Activated CD8-positive, alpha-beta T cell treated with anti-CD3 and anti-CD28 coated beads for 36 hours (primary cell): ENCODE data around the gene PRKN. TPM values are rescaled to one million over a fixed set of nuclear protein-coding genes. Genes with fewer than 3 reads are reported as not detected.

ENCODE experiments used
- ATAC-seq: fragments of 200-7000 bp; cut with Tn5 transposase; one replicate; pipeline ENCODE4 v1.10.0; 2021; ENCODE audit warnings: mild to moderate bottlenecking, moderate library complexity
- CTCF ChIA-PET: fragments of 350-600 bp; sonication (Branson Sonifier 250); formaldehyde crosslinking; loops from one replicate; lab custom pipeline; 2021; ENCODE audit warnings: antibody characterized with exemption; lab: Charles Lee
- POLR2A ChIA-PET: fragments of 350-600 bp; sonication (Branson Sonifier 250); formaldehyde crosslinking; loops from one replicate; lab custom pipeline; 2021; ENCODE audit warnings: antibody characterized with exemption; lab: Charles Lee
- DNase-seq: peaks from one replicate; pipeline ENCODE4 v3.0.0-alpha.2; 2020
- H3K27ac Mint-ChIP-seq: one replicate; pipeline ENCODE4 v1.8.0; 2021; ENCODE audit warnings: mild to moderate bottlenecking, mixed read lengths
- H3K27me3 Mint-ChIP-seq: one replicate; pipeline ENCODE4 v1.8.0; 2021; ENCODE audit warnings: mixed read lengths
- H3K36me3 Mint-ChIP-seq: one replicate; pipeline ENCODE4 v1.8.0; 2021; ENCODE audit warnings: low read depth, mixed read lengths
- H3K4me1 Mint-ChIP-seq: one replicate; pipeline ENCODE4 v1.8.0; 2021; ENCODE audit warnings: low read depth, mixed read lengths
- H3K4me3 Mint-ChIP-seq: one replicate; pipeline ENCODE4 v1.8.0; 2021; ENCODE audit warnings: mild to moderate bottlenecking, moderate library complexity, mixed read lengths
- H3K9me3 Mint-ChIP-seq: one replicate; pipeline ENCODE4 v1.8.0; 2021; ENCODE audit warnings: mixed read lengths
- intact Hi-C: fragments of 100-400 bp; cut with micrococcal nuclease; formaldehyde crosslinking; loops from one replicate; pipeline ENCODE4 v1.10.0; 2022
- total RNA-seq, 2 experiments: library from RNA; stranded (reverse); gene quantifications; one replicate each; pipeline ENCODE4 v1.2.3, GENCODE V29; 2021
- TF ChIP-seq, protein P1 (sequence below): fragments of 200-600 bp; IDR thresholded peaks from one replicate; pipeline ENCODE4 v1.8.0; 2022; ENCODE audit warnings: antibody characterized with exemption, mild to moderate bottlenecking

The PRKN gene
- total RNA-seq, 2 experiments from 2014 or later = 1.2 to 1.4 TPM

- no peak for ATAC-seq
- POLR2A ChIA-PET = no interaction called here
- no peak for DNase-seq
- CTCF ChIA-PET = no interaction called here
- TF ChIP-seq, protein P1, sequence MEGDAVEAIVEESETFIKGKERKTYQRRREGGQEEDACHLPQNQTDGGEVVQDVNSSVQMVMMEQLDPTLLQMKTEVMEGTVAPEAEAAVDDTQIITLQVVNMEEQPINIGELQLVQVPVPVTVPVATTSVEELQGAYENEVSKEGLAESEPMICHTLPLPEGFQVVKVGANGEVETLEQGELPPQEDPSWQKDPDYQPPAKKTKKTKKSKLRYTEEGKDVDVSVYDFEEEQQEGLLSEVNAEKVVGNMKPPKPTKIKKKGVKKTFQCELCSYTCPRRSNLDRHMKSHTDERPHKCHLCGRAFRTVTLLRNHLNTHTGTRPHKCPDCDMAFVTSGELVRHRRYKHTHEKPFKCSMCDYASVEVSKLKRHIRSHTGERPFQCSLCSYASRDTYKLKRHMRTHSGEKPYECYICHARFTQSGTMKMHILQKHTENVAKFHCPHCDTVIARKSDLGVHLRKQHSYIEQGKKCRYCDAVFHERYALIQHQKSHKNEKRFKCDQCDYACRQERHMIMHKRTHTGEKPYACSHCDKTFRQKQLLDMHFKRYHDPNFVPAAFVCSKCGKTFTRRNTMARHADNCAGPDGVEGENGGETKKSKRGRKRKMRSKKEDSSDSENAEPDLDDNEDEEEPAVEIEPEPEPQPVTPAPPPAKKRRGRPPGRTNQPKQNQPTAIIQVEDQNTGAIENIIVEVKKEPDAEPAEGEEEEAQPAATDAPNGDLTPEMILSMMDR = no peak
- H3K4me1 Mint-ChIP-seq = no peaks in the 10 kb centered on the region
- no peaks in the 10 kb centered on the region for H3K27me3 Mint-ChIP-seq
- no peak overlapping the region for H3K4me3 Mint-ChIP-seq
- no peaks in the 10 kb centered on the region for H3K36me3 Mint-ChIP-seq
- intact Hi-C loops = no loop called here
- no peak overlapping the region for H3K27ac Mint-ChIP-seq
- no peaks in the 10 kb centered on the region for H3K9me3 Mint-ChIP-seq
Measured at GRCh38 chr6:161906571-161906970, 821.0 kb downstream of the PRKN start.

GRCh38 chr6:161903584-161904212 lies 823.9 kb downstream of the PRKN start:
- TF ChIP-seq, protein P1 = no peak
- no peaks in the 10 kb centered on the region for H3K9me3 Mint-ChIP-seq
- no peaks in the 10 kb centered on the region for H3K27me3 Mint-ChIP-seq
- intact Hi-C loops = no loop called here
- DNase-seq = no peak
- no peaks in the 10 kb centered on the region for H3K4me1 Mint-ChIP-seq
- ChIA-PET POLR2A (no interaction called here), CTCF (no interaction called here)
- no peak overlapping the region for H3K4me3 Mint-ChIP-seq
- no peaks in the 10 kb centered on the region for H3K36me3 Mint-ChIP-seq
- no peak for ATAC-seq
- H3K27ac Mint-ChIP-seq = no peak overlapping the region

DNA sequence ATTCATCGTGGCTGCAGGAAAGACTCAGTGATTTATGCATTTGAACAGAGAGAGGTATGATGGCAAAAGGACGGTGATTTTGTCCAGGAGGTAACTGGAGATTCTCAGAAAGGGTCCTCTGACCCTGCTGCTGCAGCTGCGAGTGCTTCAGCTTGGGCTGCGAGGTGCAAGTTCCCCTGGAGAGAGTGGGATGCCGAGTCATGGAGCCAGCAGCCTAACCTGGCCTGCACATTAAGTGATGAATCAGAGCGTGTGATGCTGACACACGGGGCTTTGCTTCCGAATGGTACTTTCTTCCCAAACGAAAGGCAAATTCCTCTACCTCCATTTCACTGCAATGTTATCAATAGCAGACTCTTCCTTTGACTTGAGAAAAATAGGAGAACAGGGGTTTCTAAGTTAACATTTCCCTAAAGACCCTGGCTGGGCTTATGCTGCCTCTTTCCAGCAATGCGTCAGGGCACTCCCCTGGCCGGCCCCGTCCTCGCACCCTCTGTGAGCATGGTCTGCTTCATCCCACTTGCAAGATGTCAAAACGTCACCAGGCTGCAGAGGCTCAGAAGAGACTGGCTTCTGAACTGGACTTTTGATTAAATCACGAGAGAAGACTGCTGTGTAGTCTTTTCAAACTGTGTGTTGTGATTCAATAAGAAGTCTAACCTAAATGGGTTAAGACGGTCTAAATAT lies 825.7 kb downstream of the PRKN start:
- H3K27me3 Mint-ChIP-seq = no peaks in the 10 kb centered on the region
- intact Hi-C loops = no loop called here
- DNase-seq (no peak), ATAC-seq (no peak)
- H3K9me3 Mint-ChIP-seq = no peaks in the 10 kb centered on the region
- H3K4me1 Mint-ChIP-seq = no peaks in the 10 kb centered on the region
- CTCF ChIA-PET = no interaction called here
- no peak overlapping the region for H3K4me3 Mint-ChIP-seq
- no peak overlapping the region for H3K27ac Mint-ChIP-seq
- TF ChIP-seq, protein P1 = no peak
- POLR2A ChIA-PET = no interaction called here
- no peaks in the 10 kb centered on the region for H3K36me3 Mint-ChIP-seq

DNA sequence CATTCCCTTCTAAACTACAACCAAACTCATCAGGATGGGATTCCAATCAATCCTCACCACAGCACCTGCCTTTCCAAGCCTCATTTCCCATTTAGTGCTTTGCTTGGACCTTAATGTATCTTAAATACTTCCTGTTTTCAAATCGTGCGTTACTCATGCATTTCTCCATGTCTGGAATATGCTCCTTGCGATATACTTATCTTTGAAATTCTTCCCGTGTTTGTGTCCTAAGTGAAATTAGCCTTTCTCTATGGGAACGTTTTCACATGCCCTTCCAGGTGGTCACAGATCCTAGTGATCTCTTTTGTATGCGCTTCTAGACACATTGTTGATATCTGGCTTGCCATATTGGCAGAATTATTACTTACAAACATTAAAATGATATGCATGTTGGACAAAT lies 833.1 kb downstream of the PRKN start:
- POLR2A ChIA-PET = interaction anchor here (0.7 kb wide), 1 partner anchor 9 kb away, joined by 3 read pairs; no protein-coding TSS in a partner anchor
- ATAC-seq = no peak

DNA sequence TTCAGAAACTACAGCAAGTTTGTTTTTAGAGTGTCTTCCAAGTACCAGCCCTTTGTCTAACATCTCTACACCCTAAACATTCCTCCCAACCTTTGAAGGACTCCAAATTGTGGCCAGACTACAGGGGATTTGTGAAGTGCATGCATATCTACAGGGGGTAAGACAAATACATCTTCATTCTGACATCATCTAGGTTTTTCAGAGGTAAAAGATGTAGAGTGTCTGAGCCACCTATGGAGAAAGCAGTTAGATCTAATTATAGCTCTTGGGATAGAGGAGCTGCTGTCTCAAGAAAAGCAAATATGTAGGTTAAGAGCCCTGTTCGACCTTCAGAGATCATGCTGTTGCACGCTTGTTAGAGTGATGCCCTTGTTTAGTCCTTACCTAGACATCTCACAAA lies 836.0 kb downstream of the PRKN start:
- Mint-ChIP-seq H3K9me3 (no peaks in the 10 kb centered on the region), H3K27ac (no peak overlapping the region)
- POLR2A ChIA-PET = no interaction called here

More for the DNA sequence above, 833.1 kb downstream of the PRKN start:
- Mint-ChIP-seq H3K27ac (no peak overlapping the region), H3K4me1 (no peaks in the 10 kb centered on the region), H3K4me3 (no peak overlapping the region), H3K9me3 (no peaks in the 10 kb centered on the region), H3K36me3 (no peaks in the 10 kb centered on the region), H3K27me3 (no peaks in the 10 kb centered on the region)
- no peak for DNase-seq
- intact Hi-C loops = no loop called here
- TF ChIP-seq, protein P1 = no peak
- CTCF ChIA-PET = no interaction called here

More for the DNA sequence above, 836.0 kb downstream of the PRKN start:
- ATAC-seq (no peak), DNase-seq (no peak)
- H3K4me1 Mint-ChIP-seq = no peaks in the 10 kb centered on the region
- H3K4me3 Mint-ChIP-seq = no peak overlapping the region
- no peaks in the 10 kb centered on the region for H3K27me3 Mint-ChIP-seq
- intact Hi-C loops = no loop called here
- TF ChIP-seq, protein P1 = no peak
- no peaks in the 10 kb centered on the region for H3K36me3 Mint-ChIP-seq
- CTCF ChIA-PET = no interaction called here
